ENCODE data around the gene PTPN14.

Gene PTPN14

DNA sequence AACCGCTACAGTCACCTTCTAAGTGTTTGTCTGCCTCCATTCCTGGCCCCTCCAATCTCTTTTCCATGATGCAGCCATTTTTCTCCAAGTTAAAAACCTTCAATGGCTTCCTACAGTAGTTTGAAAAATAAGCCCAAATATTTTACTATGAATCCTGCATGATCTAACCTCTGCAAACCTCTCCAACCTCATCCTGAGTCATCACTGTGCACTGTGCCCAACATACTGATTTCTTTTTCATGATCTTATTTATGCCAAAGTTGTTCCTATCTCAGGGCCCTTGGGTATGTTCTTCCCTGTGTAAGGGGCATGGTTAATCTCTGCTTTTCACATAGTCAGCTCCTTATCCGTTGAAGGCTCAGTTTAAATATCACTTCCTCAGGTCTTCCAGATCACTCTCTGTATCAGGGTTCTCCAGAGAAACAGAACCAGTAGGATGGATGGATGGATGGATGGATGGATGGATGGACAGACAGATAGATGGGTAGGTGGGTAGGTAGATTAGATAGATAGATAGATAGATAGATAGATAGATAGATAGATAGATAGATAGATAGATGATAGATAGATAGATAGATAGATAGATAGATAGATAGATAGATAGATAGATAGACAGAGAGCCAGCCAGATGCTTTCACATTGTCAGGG is 18.1 kb upstream of the PTPN14 start:
- no peak for DNase-seq (ENCODE audit: low read depth in 4 of 4, low spot score in 1 of 4)

DNA sequence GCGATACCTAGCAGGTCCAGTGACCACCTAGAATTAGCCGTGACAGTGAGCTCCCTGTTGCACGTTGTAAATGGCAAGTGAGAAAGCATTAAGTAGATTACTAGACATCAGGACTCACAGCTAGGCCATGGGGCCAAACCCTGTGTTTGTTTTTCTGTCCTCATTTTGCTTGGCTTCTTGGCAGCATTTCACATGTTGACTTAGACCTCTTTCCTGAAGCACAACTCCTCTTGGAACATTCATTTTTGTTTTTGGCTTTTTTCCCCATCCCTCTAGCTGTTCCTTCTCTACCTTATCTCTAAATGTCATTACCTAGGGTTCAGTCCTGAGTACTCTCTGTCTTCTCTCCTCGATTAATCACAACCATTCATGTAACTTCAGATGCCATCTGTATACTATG is 16.9 kb upstream of the PTPN14 start:
- no peak for DNase-seq (ENCODE audit: low read depth in 4 of 4, low spot score in 1 of 4)

DNA sequence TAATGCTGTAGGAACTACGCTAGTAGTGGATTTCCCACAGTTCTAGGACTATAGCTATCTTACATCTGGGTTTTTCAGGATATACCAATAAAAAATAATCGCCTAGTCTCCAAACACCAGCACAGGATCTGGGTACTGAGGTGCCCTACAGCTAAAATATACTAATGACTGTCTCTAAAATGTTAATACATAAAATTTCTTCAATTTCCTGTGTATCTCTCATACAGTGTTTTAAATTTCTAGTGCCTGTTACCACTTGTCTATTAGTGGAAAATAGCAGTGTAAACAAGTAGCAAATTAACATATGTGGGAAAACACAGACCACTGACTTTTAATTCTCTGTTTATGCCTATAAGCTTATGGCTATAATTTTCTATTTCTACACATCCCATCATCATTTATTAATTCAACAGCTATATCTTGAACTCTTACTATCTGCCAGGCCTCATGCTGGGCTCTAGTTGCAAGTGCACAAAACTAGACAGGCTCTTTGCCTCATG is 16.1 kb upstream of the PTPN14 start:
- DNase-seq (ENCODE audit: low read depth in 4 of 4, low spot score in 1 of 4), result no peak

DNA sequence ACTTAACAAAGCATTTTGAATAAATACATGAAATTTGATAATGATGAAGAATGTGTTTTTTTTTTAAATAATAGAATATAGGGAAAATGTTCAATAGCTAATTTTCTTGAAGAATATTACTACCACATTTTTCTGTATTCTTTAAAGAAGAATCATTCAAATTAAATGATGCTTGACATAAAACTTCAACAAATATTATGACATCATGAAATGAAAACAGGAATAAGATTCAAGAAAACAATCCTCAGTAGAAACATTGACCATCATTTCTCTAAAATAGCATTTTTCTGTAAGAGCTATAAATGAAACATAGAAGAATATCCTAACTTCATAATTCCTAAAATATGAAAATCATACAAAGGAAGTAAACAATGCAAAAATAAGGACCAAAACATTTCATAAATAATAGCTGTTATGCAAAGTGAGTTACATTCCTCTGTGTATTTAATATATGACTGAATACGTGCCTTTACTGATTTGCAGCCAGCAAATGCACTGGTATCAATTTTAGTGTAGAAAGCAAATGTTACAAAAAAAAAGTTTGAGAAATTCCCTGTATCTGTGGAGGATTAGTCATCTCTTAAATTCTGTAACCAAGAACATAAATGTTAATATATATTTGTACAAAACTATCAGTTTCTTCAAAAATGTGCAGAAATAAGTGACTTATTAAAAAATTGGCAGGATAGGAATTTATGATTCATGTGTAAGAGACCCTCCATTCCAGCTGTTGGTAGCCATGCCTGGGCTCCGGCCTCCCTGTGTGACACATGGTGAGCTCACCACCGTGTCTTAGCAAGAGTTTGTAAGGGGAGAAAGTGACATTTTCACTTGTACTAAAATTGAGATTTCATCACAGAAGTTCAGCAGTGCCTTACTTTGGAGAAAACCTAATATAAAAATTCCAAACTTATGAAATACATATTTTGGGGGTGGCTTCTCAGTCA is 15.0 kb upstream of the PTPN14 start:
- DNase-seq (ENCODE audit: low read depth in 4 of 4, low spot score in 1 of 4), result no peak

DNA sequence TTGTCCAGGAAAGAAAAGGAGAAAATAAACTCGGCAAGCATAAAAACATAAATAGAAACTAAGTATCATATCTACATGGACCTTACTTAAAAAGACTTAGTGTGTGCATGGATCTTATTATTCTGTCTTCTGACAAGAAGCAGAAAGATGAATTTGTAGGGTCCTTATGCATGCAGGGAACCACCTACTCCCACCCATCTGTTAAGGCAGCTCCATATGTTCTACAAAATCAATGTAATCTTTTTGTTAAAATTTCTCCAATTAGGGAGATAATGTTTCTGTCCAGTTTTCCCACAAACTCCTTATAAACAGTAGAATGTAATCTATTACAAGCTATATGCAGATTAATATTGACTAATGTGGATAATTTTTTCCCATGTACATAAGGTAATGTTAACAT is 13.9 kb upstream of the PTPN14 start:
- DNase-seq (ENCODE audit: low read depth in 4 of 4, low spot score in 1 of 4), result no peak

DNA sequence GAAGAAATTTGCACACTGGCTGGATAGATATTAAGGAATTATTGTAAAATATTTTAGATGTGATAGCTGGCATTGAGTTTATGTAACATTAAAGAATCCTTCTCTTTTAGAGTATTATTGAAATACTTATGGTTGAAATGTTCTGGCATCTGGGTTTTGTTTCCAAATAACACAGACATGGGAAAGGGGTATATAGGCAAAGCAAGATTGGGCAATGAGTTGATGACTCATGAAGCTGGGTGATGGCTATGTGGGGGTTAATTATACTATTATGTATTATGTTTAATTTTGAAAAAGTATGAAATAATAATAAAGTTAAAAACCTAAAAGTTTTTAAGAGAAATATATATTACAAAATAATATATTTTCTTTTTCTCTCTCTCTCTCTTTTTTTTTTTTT is 12.5 kb upstream of the PTPN14 start:
- DNase-seq (ENCODE audit: low read depth in 4 of 4, low spot score in 1 of 4), result no peak

DNA sequence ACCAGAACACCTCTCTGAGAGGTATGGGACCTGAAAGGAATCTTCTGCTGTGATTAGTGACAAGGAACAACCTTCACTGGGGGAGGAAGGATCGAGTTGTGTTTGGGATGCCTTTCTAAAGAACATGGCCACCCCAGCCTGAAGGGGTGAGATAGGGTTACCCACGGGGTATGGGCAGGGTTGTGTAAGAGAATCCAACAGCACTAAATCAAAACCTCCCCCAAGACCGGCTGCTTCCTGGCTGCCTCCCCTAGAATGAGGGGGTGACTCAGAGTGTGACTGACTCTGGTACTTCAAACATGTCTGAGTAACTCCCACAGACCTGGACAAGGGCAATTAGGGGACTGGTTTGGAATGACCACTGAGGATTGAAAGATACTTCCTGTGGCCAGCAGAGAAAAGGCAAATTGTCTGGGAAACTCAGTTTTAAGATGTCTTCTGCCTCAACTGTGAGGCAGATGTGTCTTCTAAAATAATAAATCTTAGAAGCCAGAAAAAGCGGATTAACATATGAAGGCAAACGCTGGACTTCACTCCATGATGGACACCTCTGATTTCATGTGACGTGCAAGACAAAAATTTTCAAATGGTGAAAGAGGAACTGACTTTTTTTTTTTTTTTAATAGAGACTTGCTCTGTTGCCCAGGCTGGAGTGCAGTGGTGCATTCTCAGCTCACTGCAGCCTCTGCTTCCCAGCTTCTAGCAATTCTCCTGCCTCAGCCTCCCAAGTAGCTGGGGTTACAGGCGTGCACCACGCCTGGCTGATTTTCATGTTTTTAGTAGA is 6.7 kb upstream of the PTPN14 start:
- no peak for DNase-seq (ENCODE audit: low read depth in 4 of 4, low spot score in 1 of 4)

DNA sequence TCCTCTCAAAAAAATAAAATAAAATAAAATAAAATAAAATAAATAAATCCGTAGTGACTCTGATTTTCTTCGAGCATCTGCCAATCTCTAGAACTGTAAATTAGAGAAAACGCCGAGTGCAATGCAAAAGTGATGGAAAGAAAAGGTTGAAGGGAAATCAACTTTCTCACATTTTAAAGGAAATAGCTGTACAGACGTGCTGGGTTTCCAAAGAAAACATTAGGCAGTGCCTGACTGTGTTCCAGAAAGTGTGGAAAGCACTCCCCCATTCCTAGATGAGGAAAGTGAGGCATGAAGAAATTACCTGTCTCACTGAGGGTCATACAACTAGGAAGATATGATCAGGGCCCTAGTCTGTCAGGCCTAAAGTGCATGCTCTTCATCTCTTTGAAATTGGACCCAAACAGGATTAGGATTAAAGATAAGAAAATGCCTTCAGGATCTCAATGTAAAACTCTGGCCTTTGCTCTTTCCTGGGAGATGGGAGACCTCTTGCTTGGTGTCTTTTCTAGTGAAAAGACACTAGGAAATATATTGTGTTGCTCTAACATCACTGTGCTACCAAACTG is 1.8 kb upstream of the PTPN14 start:
- DNase-seq (ENCODE audit: low read depth in 4 of 4, low spot score in 1 of 4), result no peak

DNA sequence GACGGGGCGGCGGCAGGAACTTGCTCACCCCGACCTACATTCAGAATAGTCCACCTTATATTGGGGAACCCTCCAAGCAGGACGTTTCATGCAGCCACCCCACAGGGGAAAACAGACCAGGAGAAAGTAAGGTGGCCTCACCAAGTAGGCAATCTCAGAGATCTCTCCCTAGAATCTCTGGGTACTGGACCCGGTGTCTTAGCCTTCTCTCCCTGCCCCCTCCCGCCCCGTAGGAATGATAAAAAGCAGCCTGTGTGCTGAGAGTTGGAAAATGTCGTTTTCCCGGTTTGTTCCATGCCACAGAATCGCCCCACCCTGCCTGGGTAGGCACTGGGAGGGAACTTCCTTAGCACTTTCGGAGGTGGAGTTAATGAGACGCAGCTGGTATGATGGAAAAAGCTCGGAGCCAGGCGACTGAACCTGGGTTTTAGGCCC is 789 bp upstream of the PTPN14 start:
- no peak for DNase-seq (ENCODE audit: low read depth in 4 of 4, low spot score in 1 of 4)

DNA sequence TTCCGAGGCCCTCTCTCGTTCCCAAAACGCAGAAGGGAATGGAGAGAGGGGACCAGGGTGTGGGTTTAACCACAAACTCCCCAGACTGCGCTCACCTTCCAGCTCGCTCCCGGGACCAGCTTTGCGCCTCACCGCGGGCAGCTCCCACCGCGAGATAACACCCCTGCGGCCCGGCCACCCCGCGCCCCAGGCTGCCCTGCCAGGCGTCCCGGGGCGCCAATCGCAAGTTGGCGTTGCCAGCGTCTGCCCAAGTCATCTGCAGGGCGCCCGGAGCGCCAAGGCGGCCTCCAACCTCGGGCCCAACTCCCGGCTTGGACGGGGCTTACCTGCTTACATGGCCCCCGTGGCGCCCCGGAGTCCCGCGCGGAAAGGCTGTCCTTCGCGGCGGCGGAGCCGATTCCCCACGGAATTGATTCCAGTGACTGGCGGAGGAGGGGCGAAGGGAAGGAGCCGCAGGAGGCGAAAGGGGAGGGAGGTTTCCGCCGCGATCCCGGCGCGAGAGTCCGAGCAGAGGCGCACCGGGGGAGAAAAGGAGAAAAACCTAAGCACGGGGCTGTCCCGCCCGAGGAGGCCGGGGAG is 456 bp downstream of the PTPN14 start:
- no peak for DNase-seq (ENCODE audit: low read depth in 4 of 4, low spot score in 1 of 4)

DNA sequence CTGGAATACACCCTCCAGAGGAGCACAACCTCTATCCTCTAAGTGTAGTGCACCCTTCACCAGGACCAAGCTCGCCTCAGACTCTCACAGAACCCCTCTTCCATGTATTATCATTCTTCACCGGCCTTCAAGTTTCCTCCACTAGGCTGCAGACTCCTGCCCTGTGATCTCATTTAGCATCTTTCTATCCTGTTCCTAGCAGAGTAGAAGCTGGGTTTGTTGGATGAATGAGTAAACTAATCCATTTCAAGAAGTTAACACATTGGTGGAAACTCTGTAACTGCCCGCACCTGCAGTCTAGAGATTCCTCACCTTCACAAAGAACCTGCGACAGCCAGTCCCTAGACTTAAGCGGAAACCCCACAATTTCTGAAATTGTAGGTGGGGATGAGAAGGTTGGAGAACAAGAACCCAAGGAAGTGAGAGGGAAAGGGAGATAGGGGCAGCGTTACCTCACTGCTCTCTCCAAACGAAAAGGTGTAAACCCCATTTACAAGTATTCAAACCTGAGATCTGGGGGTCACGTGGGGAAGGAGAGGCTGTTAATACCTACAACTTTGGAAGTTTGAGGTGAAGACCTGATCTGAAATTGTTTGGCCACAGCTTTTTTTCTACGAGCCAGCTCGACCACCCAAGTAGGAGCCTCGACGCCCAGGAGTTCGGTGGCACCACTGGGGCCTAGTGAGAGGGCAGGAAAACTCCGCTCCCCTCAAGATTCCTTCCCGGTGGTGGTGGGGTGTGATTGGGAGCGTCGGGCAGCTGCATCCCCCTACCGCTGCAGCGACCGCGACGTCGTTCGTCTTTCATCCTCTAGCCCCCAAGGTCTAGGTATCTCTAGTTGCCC is 1.2 kb downstream of the PTPN14 start:
- DNase-seq (ENCODE audit: low read depth in 4 of 4, low spot score in 1 of 4), result no peak

DNA sequence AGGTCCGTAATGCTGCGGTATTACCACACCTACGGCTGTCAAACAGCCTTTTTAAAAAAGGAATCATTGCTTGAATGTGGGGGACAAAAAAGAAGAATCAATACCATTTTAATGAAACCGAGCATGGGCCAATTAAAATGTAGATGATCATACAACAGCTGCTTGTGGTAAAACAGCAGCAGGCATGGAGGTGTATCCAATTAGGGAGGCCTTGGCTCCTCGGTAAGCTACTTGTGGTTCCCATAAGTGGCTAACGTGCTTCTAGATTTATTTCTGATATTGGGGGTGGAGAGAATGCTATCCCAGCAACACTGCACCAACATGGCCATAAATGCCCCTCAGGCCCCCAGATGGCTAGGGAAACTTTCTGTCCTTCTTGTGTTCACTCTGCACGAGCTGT is 1.8 kb downstream of the PTPN14 start:
- DNase-seq (ENCODE audit: low read depth in 4 of 4, low spot score in 1 of 4), result no peak

DNA sequence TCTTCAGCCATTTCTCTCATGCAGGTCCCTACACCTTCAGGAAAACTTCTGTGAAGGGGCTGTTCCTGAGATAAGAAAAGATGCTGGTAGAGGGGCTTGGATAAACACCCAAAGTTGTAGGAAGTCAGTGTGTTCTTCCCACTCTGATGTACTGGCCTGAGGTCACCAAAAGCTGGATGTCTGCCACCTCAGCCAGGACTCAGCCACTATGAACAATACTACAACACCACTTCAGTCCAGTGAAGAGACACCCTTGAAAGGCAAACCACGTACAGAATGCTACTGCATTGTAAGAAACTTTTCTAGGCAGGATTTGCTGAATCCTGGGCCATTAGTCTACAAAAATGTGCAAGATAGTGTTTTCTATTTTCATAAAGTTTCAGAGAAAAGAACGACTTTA is 2.4 kb downstream of the PTPN14 start:
- no peak for DNase-seq (ENCODE audit: low read depth in 4 of 4, low spot score in 1 of 4)

DNA sequence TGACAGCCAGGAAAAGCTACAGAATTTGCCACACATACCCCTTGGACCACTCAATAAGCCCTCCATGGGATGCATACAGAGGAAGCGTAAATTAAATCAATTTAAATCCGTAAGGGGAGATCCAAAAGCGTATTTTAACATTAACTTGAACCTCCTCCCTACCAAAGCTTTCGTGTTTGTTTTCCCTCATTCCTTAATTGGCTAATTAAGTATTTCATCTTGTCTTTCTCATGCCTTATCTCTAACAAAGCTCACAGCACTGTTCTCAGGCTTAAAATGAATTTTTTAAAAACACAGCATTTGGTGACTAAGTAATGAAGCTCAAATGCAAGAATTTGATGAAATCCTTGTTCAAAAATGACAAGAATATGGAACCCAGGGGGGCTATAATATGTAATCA is 3.1 kb downstream of the PTPN14 start:
- DNase-seq (ENCODE audit: low read depth in 4 of 4, low spot score in 1 of 4), result no peak

DNA sequence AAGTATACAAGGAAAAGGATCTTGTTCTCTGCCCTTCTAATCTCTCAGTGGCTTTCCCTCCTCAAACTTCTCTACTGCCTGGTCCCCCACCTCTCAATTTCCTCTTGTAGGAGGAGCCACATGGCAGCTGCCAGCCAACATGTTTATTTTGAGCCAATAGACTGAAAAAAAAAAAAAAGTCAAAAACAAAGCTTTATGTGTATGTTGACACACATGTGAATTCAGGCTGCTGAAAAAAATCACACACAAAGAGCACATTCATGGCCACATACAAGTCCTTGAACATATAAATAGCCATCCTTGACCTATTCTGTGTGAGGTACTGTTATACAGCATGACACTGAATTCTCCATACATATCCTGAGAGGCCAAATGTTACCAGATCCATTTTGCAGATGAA is 3.7 kb downstream of the PTPN14 start:
- DNase-seq (ENCODE audit: low read depth in 4 of 4, low spot score in 1 of 4), result no peak

DNA sequence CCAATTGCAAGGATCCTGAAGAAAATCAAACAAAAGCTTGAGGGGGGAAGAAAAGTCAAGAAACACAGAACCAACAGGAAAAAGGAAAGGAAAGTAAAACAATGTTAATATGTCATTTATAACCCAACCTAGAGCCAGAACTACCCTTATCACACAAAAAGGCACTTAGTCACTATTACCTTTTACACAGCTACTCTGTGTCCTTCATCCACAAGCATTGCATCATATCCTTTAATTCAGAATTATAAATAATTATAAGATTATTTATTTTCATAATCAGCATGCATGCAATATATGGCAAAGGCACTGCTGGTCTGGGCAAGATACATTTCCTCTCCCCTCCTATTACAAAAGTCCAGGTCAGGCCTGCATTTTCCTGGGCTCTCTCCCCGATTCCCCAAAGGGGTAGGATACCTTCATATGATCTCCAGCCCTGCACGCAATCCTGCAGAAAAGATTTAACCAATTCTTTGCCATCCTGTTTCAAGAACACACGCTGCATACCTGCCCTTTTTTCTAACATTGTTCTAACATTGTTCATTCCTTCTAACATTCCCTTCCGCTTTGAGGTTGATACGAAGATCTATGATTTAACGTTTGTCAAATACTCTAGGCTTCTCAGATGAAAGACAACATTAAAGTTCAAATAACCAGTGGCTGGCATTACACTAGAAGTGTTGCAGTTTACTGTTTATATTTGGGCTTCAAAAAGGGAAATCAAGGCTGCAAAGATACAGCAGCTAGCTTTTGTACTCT is 4.3 kb downstream of the PTPN14 start:
- no peak for DNase-seq (ENCODE audit: low read depth in 4 of 4, low spot score in 1 of 4)

DNA sequence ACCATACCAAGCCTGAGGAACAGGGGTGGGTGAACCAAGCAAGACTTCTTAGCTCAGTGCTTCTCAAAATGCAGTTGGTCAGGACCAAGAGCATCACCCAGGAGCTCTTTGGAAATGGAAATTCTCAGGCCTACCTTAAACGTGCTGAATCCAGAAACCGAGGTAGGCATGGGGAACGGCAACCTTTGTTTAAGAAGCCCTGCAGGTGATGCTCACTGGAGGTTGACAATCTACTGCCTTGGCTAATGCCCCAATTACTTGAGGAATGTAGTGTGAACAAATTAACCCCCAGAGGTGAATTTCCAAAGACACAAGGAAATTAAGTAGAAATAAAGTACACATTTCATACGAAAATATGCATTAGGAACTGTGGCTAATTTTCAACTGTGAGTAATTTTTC is 5.3 kb downstream of the PTPN14 start:
- DNase-seq (ENCODE audit: low read depth in 4 of 4, low spot score in 1 of 4), result no peak

DNA sequence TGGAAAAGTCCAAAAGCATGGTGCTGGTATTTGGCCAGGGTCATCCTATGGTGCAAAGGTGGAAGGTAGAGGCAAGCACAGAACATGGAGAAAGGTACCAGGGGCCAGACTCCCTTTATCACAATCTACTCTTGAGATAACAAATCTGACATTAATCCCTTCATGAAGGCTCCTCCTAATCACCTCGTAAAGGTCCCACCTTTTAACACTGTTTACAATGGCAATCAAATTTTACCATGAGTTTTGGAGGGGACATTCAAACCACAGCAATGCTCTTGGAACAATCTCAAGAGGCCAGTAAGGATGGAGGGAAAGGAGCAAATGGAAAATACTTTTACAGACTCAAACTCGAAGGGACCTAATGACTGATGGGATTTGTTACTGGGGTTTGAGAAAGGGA is 6.1 kb downstream of the PTPN14 start:
- DNase-seq (ENCODE audit: low read depth in 4 of 4, low spot score in 1 of 4), result no peak

DNA sequence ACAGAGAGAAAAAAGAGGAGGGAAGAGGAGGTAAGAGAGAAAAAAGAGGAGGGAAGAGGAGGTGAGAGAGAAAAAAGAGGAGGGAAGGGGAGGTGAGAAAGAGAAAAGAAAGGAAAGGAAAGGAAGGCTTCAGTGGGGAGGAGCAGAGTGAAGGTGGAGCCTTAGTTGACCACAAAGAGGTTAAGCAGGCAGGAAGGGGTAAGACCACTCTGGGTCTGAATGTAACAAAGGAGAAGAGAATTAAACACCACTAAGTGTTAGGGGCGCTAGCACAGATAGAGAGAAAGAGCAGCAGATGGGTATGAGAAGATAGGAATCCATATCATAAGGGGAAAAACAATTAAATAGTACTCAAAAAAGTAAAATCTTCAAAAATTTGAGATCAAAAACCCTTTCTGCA is 6.6 kb downstream of the PTPN14 start:
- no peak for DNase-seq (ENCODE audit: low read depth in 4 of 4, low spot score in 1 of 4)

Measured in stimulated activated CD4-positive, alpha-beta T cell treated with anti-CD3 and anti-CD28 coated beads, Interleukin-1b, Interleukin-23, amount 100 ng/mL, for 24 hours (primary cell).